Liver (tissue), 9 donors: ENCODE data around the gene GALNT10. TPM values are rescaled to one million over a fixed set of nuclear protein-coding genes. Genes with fewer than 3 reads are reported as not detected.

Experiments
- DNase-seq: peaks from one replicate; pipeline ENCODE4 v3.0.0-alpha.2; 2017; ENCODE audit warnings: low spot score
- H3K27ac ChIP-seq, 2 donors: one replicate each; pipeline ENCODE4 v1.7.0; 2013; ENCODE audit warnings: inconsistent platforms in 2 of 2, low read length in 2 of 2, control low read depth in 1 of 2, low read depth in 1 of 2, mild to moderate bottlenecking in 1 of 2
- H3K27me3 ChIP-seq, 4 donors: one replicate each; pipeline versions ENCODE4 v1.6.1 to v1.7.0; 2013; ENCODE audit warnings: low read length in 3 of 4, inconsistent platforms in 1 of 4, mild to moderate bottlenecking in 1 of 4, moderate library complexity in 1 of 4; ENCODE audit not compliant: control insufficient read depth in 4 of 4, insufficient read depth in 4 of 4
- H3K36me3 ChIP-seq, 4 donors: one replicate each; pipeline versions ENCODE4 v1.6.1 to v1.7.0; 2013; ENCODE audit warnings: low read length in 3 of 4, mild to moderate bottlenecking in 3 of 4, low read depth in 1 of 4, moderate library complexity in 1 of 4; ENCODE audit not compliant: control insufficient read depth in 4 of 4, insufficient read depth in 3 of 4
- H3K4me1 ChIP-seq, 4 donors: one replicate each; pipeline versions ENCODE4 v1.6.1 to v1.7.0; 2013; ENCODE audit warnings: low read length in 3 of 4, mild to moderate bottlenecking in 3 of 4, moderate library complexity in 1 of 4; ENCODE audit not compliant: control insufficient read depth in 4 of 4, insufficient read depth in 4 of 4
- H3K4me3 ChIP-seq, 3 donors: one replicate each; pipeline versions ENCODE4 v1.6.1 to v1.7.0; 2013; ENCODE audit warnings: low read length in 3 of 3, control low read depth in 1 of 3, low read depth in 1 of 3, mild to moderate bottlenecking in 1 of 3
- H3K9ac ChIP-seq, 2 donors: one replicate each; pipeline ENCODE4 v1.7.0; 2013; ENCODE audit warnings: low read length in 2 of 2, mild to moderate bottlenecking in 2 of 2, moderate library complexity in 2 of 2, control low read depth in 1 of 2, low read depth in 1 of 2
- H3K9me3 ChIP-seq, 4 donors: one replicate each; pipeline versions ENCODE4 v1.6.1 to v1.7.0; 2013; ENCODE audit warnings: low read length in 3 of 4; ENCODE audit not compliant: control insufficient read depth in 4 of 4
- CTCF ChIP-seq: fragments of 150-350 bp; IDR thresholded peaks from 2 replicates; pipeline ENCODE4 v1.5.1; 2017; ENCODE audit warnings: improper control_type of control experiment, low read depth, low read length; ENCODE audit not compliant: missing input control
- FOXA1 ChIP-seq: IDR thresholded peaks from 2 replicates; pipeline ENCODE4 v1.6.1; 2016; ENCODE audit warnings: antibody characterized with exemption
- HNF4A ChIP-seq, 2 donors: conservative IDR thresholded peaks; 2 replicates each; pipeline ENCODE4 v1.6.1; 2016; ENCODE audit warnings: antibody characterized with exemption in 2 of 2, mild to moderate bottlenecking in 2 of 2
- JUND ChIP-seq, 2 donors: IDR thresholded peaks; 2 replicates each; pipeline ENCODE4 v1.6.1; 2016; ENCODE audit warnings: antibody characterized with exemption in 2 of 2
- NR2F2 ChIP-seq: IDR thresholded peaks from 2 replicates; pipeline ENCODE4 v1.6.1; 2016; ENCODE audit warnings: antibody characterized with exemption
- RAD21 ChIP-seq, 2 donors: IDR thresholded peaks; 2 replicates each; pipeline ENCODE4 v1.6.1; 2016; ENCODE audit warnings: antibody characterized with exemption in 2 of 2, mild to moderate bottlenecking in 2 of 2
- RXRA ChIP-seq, 2 donors: IDR thresholded peaks; 2 replicates each; pipeline ENCODE4 v1.6.1; 2017 to 2018; ENCODE audit warnings: antibody characterized with exemption in 2 of 2, mild to moderate bottlenecking in 1 of 2
- SP1 ChIP-seq: IDR thresholded peaks from 2 replicates; pipeline ENCODE4 v1.6.1; 2018; ENCODE audit warnings: antibody characterized with exemption, mild to moderate bottlenecking
- WGBS: extraction: QIAGEN DNeasy Blood & Tissue Kit; methylation state at CpG from one replicate; pipeline ENCODE4 v1.1.7; 2013; 5-methylcytosine and 5-hydroxymethylcytosine counted together
- polyA plus RNA-seq, 2 donors: library from polyadenylated mRNA; stranded (reverse) in 1 of 2; unstranded in 1 of 2; fragments of 200-250 nt in 1 of 2; fragments of >200 nt in 1 of 2; fragmentation: Nextera tagmentation in 1 of 2; extraction: Ambion mirVana in 1 of 2; gene quantifications; one replicate each; pipeline versions ENCODE4 v1.2.1 to v1.2.3, GENCODE V29; 2013 to 2015
- total RNA-seq, 2 donors: library from RNA; depleted of rRNA; stranded (reverse); fragments of >200 nt; gene quantifications; one replicate each; pipeline ENCODE4 v1.2.3, GENCODE V29; 2014
- TF ChIP-seq, protein P1 (sequence below): IDR thresholded peaks from 2 replicates; pipeline ENCODE4 v1.6.1; 2016; ENCODE audit warnings: antibody characterized with exemption, mild to moderate bottlenecking
- donor health status: healthy.
- donor health status: healthy.
- donor health status: healthy.
- donor health status: healthy.
- donor health status: healthy.

The GALNT10 gene
- total and polyA plus RNA-seq, 4 donors: 1.1 to 17.8 (median 5.3) TPM

DNA sequence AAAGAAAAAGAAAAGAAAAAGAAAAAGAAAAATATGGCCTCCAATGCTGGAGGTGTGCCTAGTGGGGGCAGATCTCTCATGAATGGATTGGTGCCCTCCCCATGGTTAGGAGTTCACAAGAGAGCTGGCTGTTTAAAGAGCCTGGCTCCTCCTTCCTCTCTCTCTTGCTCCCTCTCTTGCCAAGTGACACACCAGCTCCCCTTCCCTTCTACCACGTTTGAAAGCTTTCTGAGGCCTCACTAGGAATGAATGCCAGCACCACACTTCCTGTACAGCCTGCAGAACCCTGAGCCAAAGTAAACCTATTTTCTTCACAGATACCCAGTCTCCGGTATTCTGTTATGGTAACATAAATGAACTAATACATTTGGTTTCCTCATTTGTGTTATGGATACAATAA lies 14.4 kb upstream of the GALNT10 start (continued):
- TF ChIP-seq, protein P1, sequence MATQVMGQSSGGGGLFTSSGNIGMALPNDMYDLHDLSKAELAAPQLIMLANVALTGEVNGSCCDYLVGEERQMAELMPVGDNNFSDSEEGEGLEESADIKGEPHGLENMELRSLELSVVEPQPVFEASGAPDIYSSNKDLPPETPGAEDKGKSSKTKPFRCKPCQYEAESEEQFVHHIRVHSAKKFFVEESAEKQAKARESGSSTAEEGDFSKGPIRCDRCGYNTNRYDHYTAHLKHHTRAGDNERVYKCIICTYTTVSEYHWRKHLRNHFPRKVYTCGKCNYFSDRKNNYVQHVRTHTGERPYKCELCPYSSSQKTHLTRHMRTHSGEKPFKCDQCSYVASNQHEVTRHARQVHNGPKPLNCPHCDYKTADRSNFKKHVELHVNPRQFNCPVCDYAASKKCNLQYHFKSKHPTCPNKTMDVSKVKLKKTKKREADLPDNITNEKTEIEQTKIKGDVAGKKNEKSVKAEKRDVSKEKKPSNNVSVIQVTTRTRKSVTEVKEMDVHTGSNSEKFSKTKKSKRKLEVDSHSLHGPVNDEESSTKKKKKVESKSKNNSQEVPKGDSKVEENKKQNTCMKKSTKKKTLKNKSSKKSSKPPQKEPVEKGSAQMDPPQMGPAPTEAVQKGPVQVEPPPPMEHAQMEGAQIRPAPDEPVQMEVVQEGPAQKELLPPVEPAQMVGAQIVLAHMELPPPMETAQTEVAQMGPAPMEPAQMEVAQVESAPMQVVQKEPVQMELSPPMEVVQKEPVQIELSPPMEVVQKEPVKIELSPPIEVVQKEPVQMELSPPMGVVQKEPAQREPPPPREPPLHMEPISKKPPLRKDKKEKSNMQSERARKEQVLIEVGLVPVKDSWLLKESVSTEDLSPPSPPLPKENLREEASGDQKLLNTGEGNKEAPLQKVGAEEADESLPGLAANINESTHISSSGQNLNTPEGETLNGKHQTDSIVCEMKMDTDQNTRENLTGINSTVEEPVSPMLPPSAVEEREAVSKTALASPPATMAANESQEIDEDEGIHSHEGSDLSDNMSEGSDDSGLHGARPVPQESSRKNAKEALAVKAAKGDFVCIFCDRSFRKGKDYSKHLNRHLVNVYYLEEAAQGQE: no peak

DNA sequence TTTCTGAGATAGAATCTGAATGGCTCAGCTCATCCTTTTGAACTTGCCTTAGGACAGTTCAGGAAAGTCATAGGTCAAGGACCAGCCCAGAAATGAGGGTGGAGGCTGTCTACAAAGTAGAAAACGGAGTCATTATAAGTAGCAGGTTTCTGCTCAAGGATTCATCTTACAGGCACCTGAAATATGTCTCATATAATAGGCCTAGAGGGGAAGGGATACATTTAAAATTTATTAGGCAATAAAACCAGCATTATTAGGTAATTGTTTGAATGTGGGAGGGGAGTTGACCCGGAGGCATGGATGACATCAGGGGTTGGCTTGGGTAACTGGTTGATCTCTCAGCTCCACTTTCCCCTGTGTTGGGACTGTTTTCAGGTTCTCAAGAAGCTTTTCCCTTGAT lies 11.9 kb upstream of the GALNT10 start:
- H3K9ac ChIP-seq: no peak overlapping the region
- DNase-seq: no peak
- WGBS: 54% methylated on average over 2 of the region's 2 CpGs
- no peaks in the 10 kb centered on the region for H3K36me3 ChIP-seq
- H3K4me1 ChIP-seq: peaks cover 0 to 8% (median 2%) of the 10 kb centered on the region in 4 donors
- H3K27ac ChIP-seq: no peak overlapping the region
- H3K9me3 ChIP-seq: no peaks in the 10 kb centered on the region
- H3K4me3 ChIP-seq: no peak overlapping the region
- TF ChIP-seq RXRA (IDR thresholded peaks at IDR 0.05): peak; percentile 37 to 47
- TF ChIP-seq CTCF: no peak
- TF ChIP-seq JUND (IDR thresholded peaks at IDR 0.05): peak in 1 of 2 donors; percentile 62
- no peak for TF ChIP-seq FOXA1
- peak; percentile 23 for TF ChIP-seq NR2F2
- TF ChIP-seq HNF4A (conservative IDR thresholded peaks at IDR 0.05): peak; percentile 14 to 24
- H3K27me3 ChIP-seq: no peaks in the 10 kb centered on the region

DNA sequence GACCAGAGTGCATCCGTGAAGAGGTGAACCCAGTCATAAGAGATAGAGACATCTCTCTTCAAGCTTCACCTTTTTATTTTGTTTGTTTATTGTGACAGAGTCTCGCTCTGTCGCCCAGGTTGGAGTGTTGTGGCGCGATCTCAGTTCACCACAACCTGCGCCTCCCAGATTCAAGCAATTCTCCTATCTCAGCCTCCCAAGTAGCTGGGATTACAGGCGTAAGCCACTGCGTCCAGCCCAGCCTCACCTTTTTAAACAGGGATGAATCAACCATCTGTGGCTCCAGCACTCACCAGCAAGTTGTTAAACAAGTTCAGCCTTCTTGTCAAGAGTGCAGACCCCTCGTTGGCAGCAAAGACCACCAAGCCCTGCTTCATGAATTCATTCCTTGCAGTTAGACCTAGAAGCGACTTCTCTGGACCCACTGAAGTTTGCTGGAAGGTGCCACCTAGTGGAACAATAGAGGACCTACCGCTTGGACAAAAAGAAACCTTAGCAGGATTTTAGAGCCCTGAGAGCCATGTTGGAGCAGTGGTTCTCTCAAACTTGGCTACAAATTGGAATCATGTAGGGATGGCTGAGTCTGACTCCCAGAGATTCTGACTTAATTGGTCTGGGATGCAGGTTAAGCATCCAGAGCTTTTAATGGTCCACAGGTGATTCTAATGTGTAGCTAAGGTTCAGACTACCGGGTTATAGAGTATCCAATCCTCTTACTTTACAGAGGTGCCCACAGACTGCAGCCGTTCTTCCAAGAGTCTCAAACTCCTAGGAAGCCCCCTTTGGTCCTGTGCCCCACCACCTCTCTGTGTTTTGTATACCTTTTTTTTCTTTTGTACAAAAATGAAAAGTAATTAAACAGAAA lies 10.5 kb upstream of the GALNT10 start:
- H3K9me3 ChIP-seq: no peaks in the 10 kb centered on the region
- no peaks in the 10 kb centered on the region for H3K4me1 ChIP-seq
- H3K27ac ChIP-seq: no peak overlapping the region
- H3K36me3 ChIP-seq: no peaks in the 10 kb centered on the region
- H3K27me3 ChIP-seq: no peaks in the 10 kb centered on the region
- H3K9ac ChIP-seq: no peak overlapping the region
- WGBS: 52% methylated on average over 13 of the region's 13 CpGs
- DNase-seq: no peak
- no peak overlapping the region for H3K4me3 ChIP-seq
- TF ChIP-seq CTCF (peak; percentile 87), RAD21 (IDR thresholded peaks at IDR 0.05) (peak; percentile 86 to 90), SP1 (no peak), FOXA1 (peak; percentile 15)
